Endothelial cell of umbilical vein (primary cell): Measurements from ENCODE around the gene CUL9. TPM values are rescaled to one million over a fixed set of nuclear protein-coding genes. Genes with fewer than 3 reads are reported as not detected.

ENCODE experiments used
- BruUV-seq: library from RNA; stranded (reverse); fragments of 400-500 nt; replicated peaks from 2 replicates; lab custom pipeline; 2021; lab: Mats Ljungman, UMichigan
- CTCF ChIA-PET: fragments of 300-600, 350-600 bp; sonication (Branson Sonifier 250); formaldehyde crosslinking; loops from one replicate; lab custom pipeline; 2021; ENCODE audit warnings: antibody characterized with exemption, inconsistent platforms; lab: Charles Lee
- POLR2A ChIA-PET: fragments of 300-600, 350-600 bp; sonication (Branson Sonifier 250); formaldehyde crosslinking; loops from one replicate; lab custom pipeline; 2021; ENCODE audit warnings: antibody characterized with exemption, inconsistent platforms; lab: Charles Lee
- DNase-seq: peaks from one replicate; pipeline ENCODE4 v3.0.0-alpha.2; 2011; ENCODE audit warnings: low read depth, low spot score
- FAIRE-seq: peaks from 2 replicates; lab custom pipeline; 2011; peaks lifted over from hg19 to GRCh38; lab: Jason Lieb, UNC
- H2AFZ ChIP-seq: 2 replicates; pipeline ENCODE4 v1.6.0; 2012; ENCODE audit warnings: low read depth, low read length, control low read depth, inconsistent platforms
- H3K27ac ChIP-seq: 2 replicates; pipeline ENCODE4 v1.5.1; 2011; ENCODE audit warnings: low read depth, mild to moderate bottlenecking, control low read depth, low read length, moderate library complexity; ENCODE audit not compliant: insufficient read depth
- H3K27me3 ChIP-seq, 2 experiments: 2 replicates each; pipeline versions ENCODE4 v1.6.0 to v1.6.1; 2011; ENCODE audit warnings: low read length in 2 of 2, mixed read lengths in 1 of 2; ENCODE audit not compliant: control insufficient read depth in 2 of 2, insufficient read depth in 2 of 2
- H3K36me3 ChIP-seq, 2 experiments: 2 replicates in 1 of 2; 3 replicates in 1 of 2; pipeline ENCODE4 v1.5.1; 2011; ENCODE audit warnings: low read length in 2 of 2, mild to moderate bottlenecking in 1 of 2, moderate library complexity in 1 of 2; ENCODE audit not compliant: control insufficient read depth in 2 of 2, insufficient read depth in 2 of 2; ENCODE audit errors: extremely low read depth in 1 of 2
- H3K4me1 ChIP-seq: 3 replicates; pipeline ENCODE4 v1.5.1; 2011; ENCODE audit warnings: mild to moderate bottlenecking, low read length; ENCODE audit not compliant: control insufficient read depth, insufficient read depth; ENCODE audit errors: extremely low read depth
- H3K4me2 ChIP-seq: 2 replicates; pipeline ENCODE4 v1.6.1; 2011; ENCODE audit warnings: low read length, control low read depth, mixed read lengths; ENCODE audit not compliant: insufficient read depth
- H3K4me3 ChIP-seq, 3 experiments: fragments of 200-600 bp in 1 of 3; sonication (generic), shearing (Covaris generic) in 1 of 3; replicated peaks in 1 of 3; 2 replicates each; pipeline ENCODE4 v1.5.1; 2011 to 2016; ENCODE audit warnings: control low read depth in 3 of 3, low read length in 3 of 3, mild to moderate bottlenecking in 2 of 3, inconsistent platforms in 1 of 3, low read depth in 1 of 3, moderate library complexity in 1 of 3; ENCODE audit not compliant: insufficient read depth in 1 of 3
- H3K79me2 ChIP-seq: 2 replicates; pipeline ENCODE4 v1.6.0; 2012; ENCODE audit warnings: low read length, inconsistent platforms; ENCODE audit not compliant: control insufficient read depth, insufficient read depth
- H3K9ac ChIP-seq: replicated peaks from 2 replicates; pipeline ENCODE3; 2011; ENCODE audit warnings: low read length, control low read depth; ENCODE audit not compliant: insufficient read depth; ENCODE audit errors: extremely low read depth
- H3K9me1 ChIP-seq: replicated peaks from 3 replicates; pipeline ENCODE4 v1.6.0; 2011; ENCODE audit warnings: mild to moderate bottlenecking, low read length; ENCODE audit not compliant: control insufficient read depth, insufficient read depth; ENCODE audit errors: extremely low read depth
- H3K9me3 ChIP-seq: replicated peaks from 2 replicates; pipeline ENCODE4 v1.5.1; 2012; ENCODE audit warnings: low read length, inconsistent platforms; ENCODE audit not compliant: control insufficient read depth, insufficient read depth
- H4K20me1 ChIP-seq: replicated peaks from 2 replicates; pipeline ENCODE3; 2011; ENCODE audit warnings: mild to moderate bottlenecking, low read length; ENCODE audit not compliant: control insufficient read depth, insufficient read depth; ENCODE audit errors: extremely low read depth
- CTCF ChIP-seq, 2 donors: IDR thresholded peaks; 1 replicate in 1 of 2; 2 replicates in 1 of 2; pipeline ENCODE4 v1.5.1; 2011; ENCODE audit warnings: low read length in 2 of 2, mild to moderate bottlenecking in 2 of 2, moderate library complexity in 2 of 2, control low read depth in 1 of 2, inconsistent platforms in 1 of 2, low read depth in 1 of 2; ENCODE audit not compliant: insufficient read depth in 1 of 2; ENCODE audit errors: extremely low read depth in 1 of 2
- EZH2 ChIP-seq: IDR thresholded peaks from 2 replicates; pipeline ENCODE4 v1.6.1; 2012; ENCODE audit warnings: borderline replicate concordance, low read depth, mild to moderate bottlenecking, moderate library complexity, low read length, inconsistent platforms; ENCODE audit not compliant: severe bottlenecking
- FOS ChIP-seq: IDR thresholded peaks from 2 replicates; pipeline ENCODE4 v1.6.1; 2011; ENCODE audit warnings: mild to moderate bottlenecking, low read length, moderate library complexity, borderline replicate concordance; ENCODE audit not compliant: insufficient read depth
- GATA2 ChIP-seq: IDR thresholded peaks from 2 replicates; pipeline ENCODE4 v1.7.0; 2011; ENCODE audit warnings: low read depth, mild to moderate bottlenecking, moderate library complexity, mixed read lengths, low read length; ENCODE audit not compliant: insufficient read length, insufficient read depth
- JUN ChIP-seq: IDR thresholded peaks from 2 replicates; pipeline ENCODE4 v1.6.1; 2011; ENCODE audit warnings: borderline replicate concordance, low read depth; ENCODE audit not compliant: insufficient read length, insufficient read depth
- MAX ChIP-seq: IDR thresholded peaks from 2 replicates; pipeline ENCODE4 v1.6.1; 2011; ENCODE audit not compliant: insufficient read depth, insufficient read length
- MYC ChIP-seq: IDR thresholded peaks from one replicate; pipeline ENCODE4 v1.6.1; 2011; ENCODE audit warnings: mild to moderate bottlenecking, low read depth, low read length
- POLR2A ChIP-seq: IDR thresholded peaks from 2 replicates; pipeline ENCODE4 v1.6.1; 2012; ENCODE audit warnings: low read depth, mild to moderate bottlenecking, control low read depth, low read length
- POLR2AphosphoS5 ChIP-seq: IDR thresholded peaks from 2 replicates; pipeline ENCODE4 v1.6.1; 2012; ENCODE audit warnings: low read depth, mild to moderate bottlenecking, control low read depth, low read length, moderate library complexity; ENCODE audit not compliant: insufficient read depth
- dilution Hi-C: fragments of 300-500 bp; cut with MboI; formaldehyde crosslinking; loops from one replicate; pipeline ENCODE4 v1.15.0; 2019; ENCODE audit warnings: low sequenced_read_pairs; ENCODE audit not compliant: extremely low pct_ligation_motif_present
- intact Hi-C: fragments of 100-400 bp; cut with micrococcal nuclease; formaldehyde crosslinking; loops from one replicate; pipeline ENCODE4 v1.10.0; 2022
- polyA plus RNA-seq, 4 experiments: library from polyadenylated mRNA; depleted of rRNA in 3 of 4; stranded (reverse) in 3 of 4; unstranded in 1 of 4; fragments of >200 nt; gene quantifications; 2 replicates each; pipeline versions ENCODE4 v1.2.1 to v1.2.3, GENCODE V29; 2011 to 2012; ENCODE audit warnings: missing spikeins in 1 of 4
- total RNA-seq: library from RNA; stranded (reverse); gene quantifications from 2 replicates; pipeline ENCODE4 v1.2.3, GENCODE V29; 2021

The CUL9 gene
- total and polyA plus RNA-seq, 2 donors (not counting 3 experiments of a cell fraction or from before 2014, with no cell fraction given) = 38.7 to 46.0 TPM

DNA sequence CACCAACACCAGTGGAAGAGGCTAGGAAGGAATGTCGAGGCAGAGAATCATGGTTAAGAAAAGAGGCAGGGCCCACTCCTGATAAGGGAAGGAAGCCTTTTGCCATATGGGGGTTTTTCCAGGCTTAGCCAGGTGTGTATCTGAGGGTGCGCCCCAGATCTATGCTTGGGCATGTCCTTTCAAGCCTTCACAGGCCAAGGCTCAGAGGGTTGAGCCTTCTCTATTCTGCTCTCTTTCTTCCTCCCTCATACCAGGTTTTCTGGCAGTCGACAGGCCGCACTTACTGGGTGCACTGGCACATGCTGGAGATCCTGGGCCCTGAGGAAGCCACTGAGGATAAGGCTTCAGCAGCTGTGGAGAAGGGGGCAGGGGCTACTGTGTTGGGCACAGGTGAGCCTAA lies 4.7 kb downstream of the CUL9 start:
- Histone ChIP-seq H3K4me1 (peaks cover 13% of the 10 kb centered on the region), H3K27me3 (no peaks in the 10 kb centered on the region), H4K20me1 (no peaks in the 10 kb centered on the region), H3K9ac (no peak overlapping the region), H3K9me3 (no peaks in the 10 kb centered on the region), H3K4me3 (no peak overlapping the region), H3K36me3 (peaks cover 3 to 20% of the 10 kb centered on the region in 2 experiments), H3K4me2 (no peak overlapping the region), H3K27ac (no peak overlapping the region), H3K9me1 (no peaks in the 10 kb centered on the region), H3K79me2 (peaks cover 2% of the 10 kb centered on the region), H2AFZ (no peak overlapping the region)
- intact Hi-C loops (no loop called here), dilution Hi-C loops (no loop called here)
- no TSS peak for BruUV-seq
- no peak for DNase-seq
- no peak for FAIRE-seq
- CTCF ChIA-PET = no interaction called here
- POLR2A ChIA-PET = no interaction called here
- TF ChIP-seq EZH2 (no peak), POLR2A (no peak), GATA2 (no peak), MYC (no peak), JUN (no peak), FOS (no peak), POLR2AphosphoS5 (no peak), CTCF (IDR thresholded peaks at IDR 0.05; ENCODE audit: extremely low read depth in 1 of 2, insufficient read depth in 1 of 2, low read depth in 1 of 2, low read length in 2 of 2) (no peak), MAX (no peak)
